NCI-H82 treated with DMSO at 0.1 percent for 48 hours (cell line): ENCODE data around the gene EEF1AKMT4.
"Not testable (repeated sequence)": the region's sequence is repeated elsewhere in the genome, so short reads cannot be mapped to it uniquely, and the experiment has no call there.

ENCODE experiments used
- DNase-seq: peaks from one replicate; lab custom pipeline; 2025; ENCODE audit not compliant: unreplicated experiment; lab: John Stamatoyannopoulos, UW

Gene EEF1AKMT4

GRCh38 chr3:184259878-184260723 lies 10.6 kb downstream of the EEF1AKMT4 start:
- DNase-seq: no peak

DNA sequence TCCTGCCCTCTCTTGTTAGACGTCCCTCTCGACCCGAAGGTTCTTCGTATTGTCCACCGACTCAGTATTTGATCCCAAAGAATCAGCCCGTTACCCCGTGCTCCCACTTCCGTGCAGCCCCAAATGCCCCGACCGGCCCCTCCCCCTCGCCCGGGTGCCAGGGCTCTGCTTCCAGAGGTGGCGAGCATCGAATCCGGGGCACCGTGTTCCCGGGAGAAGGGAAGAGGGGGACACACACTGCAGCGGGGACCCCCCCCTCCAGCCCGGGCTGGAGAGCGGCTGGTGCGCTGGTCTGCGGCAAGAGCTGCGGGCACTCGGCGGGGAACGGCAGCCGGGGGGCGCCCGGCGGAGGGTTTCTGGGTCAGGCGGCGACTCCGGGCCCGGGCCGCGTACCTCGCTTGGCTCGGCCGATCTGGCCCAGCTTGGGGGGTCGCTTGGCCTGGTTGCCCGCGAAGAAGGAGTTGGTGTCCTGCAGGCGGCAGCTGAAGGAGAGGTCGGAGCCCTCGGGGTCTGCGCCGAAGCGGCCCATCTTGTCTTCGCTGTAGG lies 11.3 kb downstream of the EEF1AKMT4 start:
- DNase-seq: no peak

GRCh38 chr3:184261270-184261853 lies 11.9 kb downstream of the EEF1AKMT4 start, which contains the start of gene CAMK2N2:
Gene CAMK2N2, minus strand, starts transcription at chr3:184261553. Its CDS starts 268 bp downstream, at chr3:184261285.
- peak; percentile 89 for DNase-seq

- peak; percentile 67 for DNase-seq
Observed at GRCh38 chr3:184261854-184262763, 12.6 kb downstream of the EEF1AKMT4 start.

DNA sequence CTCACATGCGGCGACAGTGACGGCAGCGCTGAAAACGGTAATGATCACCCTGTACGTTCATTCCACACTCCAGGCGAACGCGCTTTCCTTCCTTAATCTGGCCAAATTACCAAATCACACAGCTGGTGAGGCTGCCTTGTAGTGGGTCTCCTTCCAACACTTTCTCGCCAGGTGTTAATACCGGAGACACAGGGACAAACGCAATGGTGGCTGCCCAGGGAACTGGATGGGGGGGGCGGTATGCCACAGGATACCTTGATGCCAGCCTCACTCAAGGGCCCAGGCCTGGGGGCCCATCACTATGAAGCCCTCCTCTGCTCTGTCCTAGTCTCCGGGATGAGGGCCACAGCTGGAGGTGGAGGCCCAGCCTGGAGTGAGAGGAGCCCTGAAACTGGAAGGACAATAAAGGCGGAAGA lies 13.3 kb downstream of the EEF1AKMT4 start:
- DNase-seq: no peak

DNA sequence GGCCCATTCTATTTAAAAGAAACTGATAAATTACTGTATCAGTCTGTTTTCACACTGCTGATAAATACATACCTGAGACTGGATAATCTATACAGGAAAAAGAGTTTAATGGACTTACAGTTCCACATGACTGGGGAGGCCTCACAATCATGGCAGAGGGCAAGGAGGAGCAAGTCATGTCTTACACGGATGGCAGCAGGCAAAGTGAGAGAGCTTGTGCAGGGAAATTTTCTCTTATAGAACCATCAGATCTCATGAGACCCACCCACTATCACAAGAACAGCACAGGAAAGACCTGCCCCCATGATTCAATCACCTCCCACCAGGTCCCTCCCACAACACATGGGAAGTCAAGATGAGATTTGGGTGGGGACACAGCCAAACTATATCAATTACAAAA lies 17.8 kb downstream of the EEF1AKMT4 start:
- DNase-seq: not testable (repeated sequence)

- DNase-seq: no peak
Observed at GRCh38 chr3:184272269-184272668, 22.8 kb downstream of the EEF1AKMT4 start.

GRCh38 chr3:184275381-184275701 lies 25.9 kb downstream of the EEF1AKMT4 start:
- DNase-seq: no peak

- no peak for DNase-seq
Observed at GRCh38 chr3:184275961-184276910, 26.8 kb downstream of the EEF1AKMT4 start, which contains the start of gene ECE2. Gene ECE2, plus strand, starts transcription at chr3:184276022. Its CDS starts 132 bp downstream, at chr3:184276154.

GRCh38 chr3:184277366-184277765 lies 27.9 kb downstream of the EEF1AKMT4 start:
- no peak for DNase-seq

DNA sequence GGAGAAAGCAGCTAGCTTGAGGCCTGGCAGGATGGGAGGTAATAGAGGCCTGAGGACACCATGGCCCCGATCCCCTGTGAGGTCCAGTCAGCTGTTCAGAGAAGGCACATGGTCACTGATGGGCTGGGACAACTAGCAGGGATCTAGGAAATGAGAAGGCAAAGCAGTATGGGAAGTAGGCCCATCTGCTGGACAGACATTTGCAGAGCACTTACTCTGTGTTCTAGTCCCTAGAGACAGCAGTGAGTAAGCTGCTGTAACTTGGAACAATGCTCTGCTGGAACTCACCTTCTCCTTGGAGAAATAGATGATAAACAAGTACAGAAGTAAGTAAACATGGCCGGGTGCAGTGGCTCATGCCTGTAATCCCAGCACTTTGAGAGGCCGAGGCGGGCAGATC lies 33.5 kb downstream of the EEF1AKMT4 start:
- DNase-seq: no peak

- no peak for DNase-seq
Observed at GRCh38 chr3:184283681-184284080, 34.2 kb downstream of the EEF1AKMT4 start.

- DNase-seq: peak; percentile 57
Observed at GRCh38 chr3:184284696-184285095, 35.2 kb downstream of the EEF1AKMT4 start.

DNA sequence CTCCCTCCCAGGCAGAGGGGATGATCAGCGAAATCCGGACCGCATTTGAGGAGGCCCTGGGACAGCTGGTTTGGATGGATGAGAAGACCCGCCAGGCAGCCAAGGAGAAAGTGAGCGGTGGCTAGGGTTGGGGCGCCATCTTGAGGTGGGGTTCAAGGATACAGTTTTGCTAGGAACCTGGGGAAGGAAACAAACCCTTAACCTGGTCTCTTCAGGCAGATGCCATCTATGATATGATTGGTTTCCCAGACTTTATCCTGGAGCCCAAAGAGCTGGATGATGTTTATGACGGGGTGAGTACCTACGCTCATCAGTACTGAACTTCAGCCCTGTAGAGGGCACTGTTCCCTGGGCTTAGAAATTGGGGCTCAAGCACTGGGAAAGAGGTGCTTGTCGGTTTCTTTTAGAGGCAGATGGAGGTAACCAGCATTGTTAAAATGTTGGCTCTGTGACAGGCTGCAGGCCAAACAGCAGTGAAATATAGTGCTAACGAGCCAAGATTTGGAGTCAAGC lies 40.0 kb downstream of the EEF1AKMT4 start:
- DNase-seq: peak; percentile 67

GRCh38 chr3:184290331-184290730 lies 40.9 kb downstream of the EEF1AKMT4 start:
- no peak for DNase-seq

- no peak for DNase-seq
Observed at GRCh38 chr3:184291044-184291737, 41.7 kb downstream of the EEF1AKMT4 start.

DNA sequence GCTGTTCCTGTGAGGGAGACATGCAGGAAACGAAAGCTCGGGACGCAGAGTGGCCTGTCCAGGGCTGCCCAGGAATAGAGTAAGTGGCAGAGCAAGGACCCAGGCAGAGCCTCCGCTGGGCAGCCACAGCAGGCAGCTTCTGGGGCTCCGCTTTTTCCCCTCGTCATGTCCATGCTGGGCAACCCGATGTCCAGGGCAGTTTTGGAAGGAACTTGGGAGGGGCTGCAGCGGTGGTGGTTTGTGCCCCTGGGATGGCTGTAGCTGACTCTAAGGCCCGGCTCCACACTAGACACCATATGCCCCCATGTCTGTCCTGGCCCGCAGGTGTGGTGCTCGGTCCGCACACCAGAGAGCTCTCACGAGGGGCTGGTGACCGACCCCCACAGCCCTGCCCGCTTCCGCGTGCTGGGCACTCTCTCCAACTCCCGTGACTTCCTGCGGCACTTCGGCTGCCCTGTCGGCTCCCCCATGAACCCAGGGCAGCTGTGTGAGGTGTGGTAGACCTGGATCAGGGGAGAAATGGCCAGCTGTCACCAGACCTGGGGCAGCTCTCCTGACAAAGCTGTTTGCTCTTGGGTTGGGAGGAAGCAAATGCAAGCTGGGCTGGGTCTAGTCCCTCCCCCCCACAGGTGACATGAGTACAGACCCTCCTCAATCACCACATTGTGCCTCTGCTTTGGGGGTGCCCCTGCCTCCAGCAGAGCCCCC lies 42.4 kb downstream of the EEF1AKMT4 start:
- no peak for DNase-seq

GRCh38 chr3:184295771-184296170 lies 46.3 kb downstream of the EEF1AKMT4 start:
- no peak for DNase-seq

GRCh38 chr3:184296616-184297015 lies 47.1 kb downstream of the EEF1AKMT4 start:
- DNase-seq: no peak
